ENCODE results near the gene TMPRSS2.

Gene TMPRSS2

DNA sequence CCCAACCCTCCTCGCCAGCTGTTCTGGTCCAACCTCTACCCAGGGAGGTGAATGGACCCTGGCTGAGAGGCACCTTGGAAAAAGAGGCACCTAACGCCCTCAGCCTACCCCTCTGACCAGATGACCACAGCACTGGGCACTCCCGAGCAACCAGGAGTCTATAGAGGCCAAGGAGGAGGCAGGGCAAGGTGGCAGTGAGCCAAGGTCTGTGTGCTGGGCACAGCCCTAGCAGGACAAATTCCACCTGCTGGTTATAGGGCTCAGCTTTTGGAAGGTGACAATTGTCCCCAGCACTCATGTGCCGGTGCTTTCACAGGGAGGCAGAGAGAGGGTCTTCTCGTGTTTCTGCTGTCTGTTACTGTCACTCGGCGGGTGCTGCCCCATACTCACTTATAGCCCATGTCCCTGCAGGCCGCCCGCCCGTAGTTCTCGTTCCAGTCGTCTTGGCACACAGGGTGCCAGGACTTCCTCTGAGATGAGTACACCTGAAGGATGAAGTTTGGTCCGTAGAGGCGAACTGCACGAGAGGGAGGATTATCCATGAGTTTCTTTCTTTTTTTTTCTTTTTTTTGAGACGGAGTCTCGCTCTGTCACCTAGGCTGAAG lies 27.8 kb downstream of the TMPRSS2 start:
- DNase-seq = no peak

DNA sequence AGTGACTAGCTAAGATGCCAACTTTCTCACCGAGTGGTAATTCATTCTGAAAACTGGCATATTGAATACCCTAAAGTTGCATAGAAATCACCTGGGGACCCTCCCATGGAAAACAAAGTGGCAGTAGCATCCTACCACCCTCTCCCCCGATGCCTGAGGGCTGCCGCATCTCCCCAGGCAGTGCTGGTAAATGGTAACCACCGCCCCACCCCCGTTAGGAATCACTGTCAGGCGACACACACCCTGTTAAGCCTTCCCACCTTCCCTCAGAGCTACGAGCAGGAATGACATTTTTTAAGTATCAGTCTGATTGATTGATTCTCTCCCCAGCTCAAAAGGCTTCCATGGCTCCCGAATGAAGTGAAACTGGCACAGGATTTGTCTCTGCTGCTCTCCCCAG lies 28.3 kb downstream of the TMPRSS2 start:
- DNase-seq = no peak

DNA sequence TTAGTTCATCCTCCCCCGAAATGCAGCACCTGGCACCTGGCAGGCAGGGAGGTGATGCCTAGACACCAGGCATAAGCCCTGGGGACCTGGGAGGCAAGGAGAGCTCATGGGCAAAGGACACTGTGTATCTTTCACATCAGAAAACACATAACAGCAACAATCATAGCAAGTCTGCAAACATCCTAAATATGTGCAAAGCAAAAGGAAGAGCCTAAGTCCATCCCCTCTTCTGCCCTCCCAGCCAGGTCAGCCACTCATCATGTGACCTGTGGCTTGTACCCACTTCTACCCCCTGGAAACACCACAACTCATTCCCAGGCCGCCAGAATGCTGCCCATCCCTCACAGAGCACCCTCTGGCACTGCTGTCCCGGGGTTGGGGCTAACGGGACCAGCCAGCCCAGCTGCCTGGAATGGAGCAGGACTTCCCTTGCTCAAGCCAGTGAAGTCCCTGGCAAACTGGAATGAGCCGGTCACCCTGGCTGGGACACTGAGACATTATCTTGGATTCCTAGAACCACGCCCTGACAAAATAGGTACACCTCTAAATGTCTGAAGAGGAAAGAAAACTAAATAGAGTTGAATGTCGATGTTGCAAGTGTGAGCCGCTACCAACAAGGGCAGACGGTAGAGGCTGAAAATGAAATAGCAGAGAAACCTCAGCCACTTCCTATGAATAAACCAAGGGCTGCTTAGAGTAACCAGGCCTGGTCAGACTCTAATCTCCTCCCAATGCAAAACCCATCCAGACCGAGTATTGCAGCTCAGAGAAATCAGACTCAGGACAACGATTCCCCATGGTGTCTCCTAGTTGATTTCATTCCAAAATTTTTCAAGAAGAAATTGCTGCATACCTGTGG lies 29.4 kb downstream of the TMPRSS2 start:
- DNase-seq = no peak

DNA sequence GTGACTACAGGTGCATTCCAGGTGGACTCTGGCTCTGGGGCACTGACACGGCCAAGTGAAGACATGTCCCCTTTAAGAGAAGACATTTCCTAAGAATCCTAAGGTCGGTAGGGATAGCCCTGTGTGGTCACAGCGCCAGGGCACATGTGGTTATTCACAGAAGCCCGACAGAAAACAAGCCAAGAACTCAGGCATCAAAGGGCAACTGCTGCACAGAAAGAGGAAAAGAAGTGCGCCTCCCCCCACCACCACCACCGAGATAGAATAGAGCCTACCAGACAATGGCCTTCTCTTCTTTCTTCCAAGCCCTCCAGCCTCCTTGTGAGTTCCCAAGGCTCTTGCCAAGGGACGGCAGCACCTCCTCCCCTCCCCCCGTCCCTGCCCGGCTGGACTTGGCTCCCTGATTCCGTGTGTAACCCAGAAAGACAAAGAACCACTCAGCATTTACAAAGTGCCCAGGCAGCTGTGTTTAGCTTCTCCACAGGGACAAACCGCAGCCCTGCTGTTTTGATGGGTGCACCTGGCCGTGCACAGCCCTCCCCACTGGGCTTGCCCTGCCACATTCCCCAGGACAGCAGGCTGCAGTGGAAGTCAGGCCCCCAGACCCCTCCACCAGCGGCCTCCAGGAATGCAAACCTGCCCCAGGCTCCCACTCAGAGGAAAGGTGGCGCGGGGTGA lies 30.2 kb downstream of the TMPRSS2 start:
- DNase-seq = peak; percentile 54

DNA sequence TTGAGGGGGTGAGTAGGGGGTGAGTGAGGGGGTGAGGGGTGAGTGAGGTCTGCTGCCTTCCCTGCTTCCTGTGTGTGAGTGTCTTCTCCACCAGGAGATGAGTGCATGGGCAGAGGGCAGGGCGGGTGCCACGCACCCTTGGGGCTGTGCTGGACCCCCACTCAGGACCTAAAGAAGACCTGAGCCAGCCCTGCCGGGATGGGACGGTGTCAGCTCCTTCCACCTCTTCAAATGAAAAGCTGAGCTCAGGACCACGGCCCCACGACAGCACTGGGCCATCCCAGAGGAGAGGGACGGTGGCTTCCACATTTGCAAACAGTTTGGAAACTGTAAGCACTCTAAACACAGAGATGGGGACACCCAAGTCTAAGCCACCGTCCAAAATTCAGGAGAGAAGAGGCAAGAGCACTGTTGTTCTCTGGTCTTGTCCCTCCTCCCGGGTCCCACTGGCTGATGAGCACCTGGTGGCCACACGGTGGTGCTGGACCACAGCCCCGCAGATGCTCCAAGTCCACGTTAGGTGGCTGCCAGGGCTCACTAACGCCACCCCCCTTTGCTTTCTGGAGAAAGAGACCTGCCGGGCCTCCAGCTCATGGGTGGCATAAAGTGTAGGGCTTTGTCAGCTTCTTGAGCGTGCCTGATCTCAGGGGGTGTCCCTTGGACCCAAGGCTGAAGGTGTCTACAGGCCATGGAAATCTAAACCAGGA lies 32.1 kb downstream of the TMPRSS2 start:
- DNase-seq = no peak

DNA sequence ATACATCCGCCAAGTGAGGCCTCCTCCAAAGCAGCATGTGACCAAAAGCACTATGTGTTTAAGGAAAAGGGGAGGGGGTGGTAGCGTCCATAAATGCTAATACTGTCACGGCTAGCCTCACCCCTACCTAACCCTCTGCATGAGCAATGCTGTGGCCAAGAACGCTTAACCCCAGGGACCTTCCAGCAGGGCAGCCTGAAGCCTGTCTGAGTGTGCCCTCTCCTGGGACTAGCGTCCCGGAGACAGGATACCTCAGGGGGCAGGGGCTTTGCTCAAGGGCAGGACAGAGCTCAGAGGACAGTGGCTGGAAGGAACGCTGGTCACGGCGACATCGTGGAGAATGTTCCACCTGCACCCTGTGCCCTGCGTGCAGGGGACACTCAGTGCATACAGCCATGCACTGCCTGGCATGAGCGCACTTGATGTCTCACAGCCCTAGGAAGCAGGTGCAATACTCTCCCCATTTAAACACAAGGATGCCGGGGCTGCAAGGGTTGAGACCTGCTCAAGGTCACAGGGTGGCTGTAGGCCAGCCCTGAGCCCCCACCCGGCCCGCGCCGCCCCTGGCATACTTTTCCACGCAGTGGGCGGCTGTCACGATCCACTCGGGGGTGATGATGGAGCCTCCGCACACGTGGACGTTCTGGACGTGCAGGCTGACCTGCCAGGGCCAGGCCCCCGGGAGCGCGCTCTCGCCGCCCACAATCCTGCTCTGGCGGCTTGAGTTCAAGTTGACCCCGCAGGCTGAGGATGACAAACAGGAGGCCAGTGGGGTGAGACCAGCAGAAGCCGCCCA lies 35.0 kb downstream of the TMPRSS2 start:
- DNase-seq = no peak

DNA sequence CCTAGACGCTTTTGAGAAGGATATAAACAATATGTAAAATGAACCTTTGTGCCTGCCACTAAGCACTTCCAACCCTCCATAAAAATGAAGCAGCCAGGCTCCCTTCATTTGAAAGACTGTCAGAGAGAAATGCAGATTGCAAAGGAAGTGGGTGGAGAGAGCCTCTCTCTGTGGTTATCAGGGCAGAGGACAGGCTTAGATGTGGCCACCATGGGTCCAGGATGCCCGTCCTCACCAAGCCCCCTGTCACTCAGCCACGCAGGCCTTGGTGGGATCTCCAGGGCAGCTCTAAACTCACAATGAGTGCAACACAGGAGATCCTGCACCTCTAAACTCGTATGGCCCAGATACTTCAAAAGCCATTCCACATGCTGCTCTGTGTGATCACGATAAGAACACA lies 37.9 kb downstream of the TMPRSS2 start:
- DNase-seq = no peak

DNA sequence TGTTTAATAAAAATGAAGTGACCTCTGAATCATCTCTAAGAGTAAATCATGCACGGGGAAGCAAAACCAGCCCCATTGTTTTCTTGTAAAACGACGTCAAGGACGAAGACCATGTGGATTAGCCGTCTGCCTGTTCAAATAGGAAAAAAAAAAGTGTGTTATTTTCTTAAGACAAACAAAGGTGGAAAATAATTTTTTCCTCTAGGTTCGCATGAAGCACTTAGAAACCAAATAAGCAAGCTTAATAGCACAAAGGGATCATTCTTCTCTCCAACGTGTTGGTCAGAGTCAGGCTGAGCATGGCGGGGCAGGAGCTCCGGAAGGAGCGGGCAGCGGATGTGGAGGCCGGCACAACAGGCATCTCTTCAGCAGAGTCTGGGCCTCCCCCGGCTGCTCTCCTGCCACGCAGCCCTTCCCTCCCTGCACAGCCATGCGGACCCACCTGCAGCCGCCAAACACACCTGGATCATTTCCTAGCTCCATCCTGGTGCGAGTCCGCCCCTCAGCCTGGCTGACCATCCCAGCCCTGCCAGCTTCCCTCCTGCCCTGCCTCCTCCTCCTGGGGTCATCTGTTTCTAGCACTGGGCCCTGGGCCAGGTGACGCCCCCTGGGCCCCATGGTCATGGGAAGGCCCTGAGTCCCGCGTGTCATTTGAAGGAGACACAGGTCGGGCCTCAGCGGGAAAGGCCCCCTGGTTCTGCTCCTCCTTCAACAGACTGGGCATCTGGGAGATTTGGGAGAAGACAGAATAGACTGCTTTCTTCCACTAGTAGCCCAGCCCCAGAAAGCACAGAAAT lies 41.7 kb downstream of the TMPRSS2 start:
- no peak for DNase-seq

DNA sequence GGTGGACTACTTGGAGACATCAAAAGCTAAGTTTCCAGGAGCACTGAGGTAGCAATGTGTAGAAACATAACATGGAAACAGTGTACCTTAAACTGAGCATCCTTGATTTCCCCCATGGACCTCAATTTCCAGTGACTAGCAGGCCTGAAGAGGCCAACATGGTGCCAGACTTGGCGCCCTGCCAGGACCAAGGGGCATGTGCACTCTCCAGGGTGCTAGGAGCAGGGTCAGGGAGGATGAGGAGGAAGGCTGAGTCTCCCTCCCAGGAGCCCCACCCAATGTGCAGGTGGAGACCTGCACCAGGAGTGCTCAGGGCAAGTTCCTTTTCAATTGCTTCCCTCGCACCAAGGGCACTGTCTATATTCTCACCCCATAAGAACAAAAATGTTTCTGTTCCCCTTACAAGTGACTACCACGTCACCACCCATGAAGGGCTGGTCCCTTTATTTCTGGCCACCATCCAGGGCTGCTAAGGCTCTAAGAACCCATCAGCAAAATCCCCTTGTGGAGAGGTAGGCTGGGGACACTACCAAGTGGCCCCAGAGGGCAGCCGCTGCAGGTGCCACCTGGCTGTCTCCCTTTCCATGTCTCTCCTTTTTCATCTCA lies 42.7 kb downstream of the TMPRSS2 start:
- DNase-seq = no peak

DNA sequence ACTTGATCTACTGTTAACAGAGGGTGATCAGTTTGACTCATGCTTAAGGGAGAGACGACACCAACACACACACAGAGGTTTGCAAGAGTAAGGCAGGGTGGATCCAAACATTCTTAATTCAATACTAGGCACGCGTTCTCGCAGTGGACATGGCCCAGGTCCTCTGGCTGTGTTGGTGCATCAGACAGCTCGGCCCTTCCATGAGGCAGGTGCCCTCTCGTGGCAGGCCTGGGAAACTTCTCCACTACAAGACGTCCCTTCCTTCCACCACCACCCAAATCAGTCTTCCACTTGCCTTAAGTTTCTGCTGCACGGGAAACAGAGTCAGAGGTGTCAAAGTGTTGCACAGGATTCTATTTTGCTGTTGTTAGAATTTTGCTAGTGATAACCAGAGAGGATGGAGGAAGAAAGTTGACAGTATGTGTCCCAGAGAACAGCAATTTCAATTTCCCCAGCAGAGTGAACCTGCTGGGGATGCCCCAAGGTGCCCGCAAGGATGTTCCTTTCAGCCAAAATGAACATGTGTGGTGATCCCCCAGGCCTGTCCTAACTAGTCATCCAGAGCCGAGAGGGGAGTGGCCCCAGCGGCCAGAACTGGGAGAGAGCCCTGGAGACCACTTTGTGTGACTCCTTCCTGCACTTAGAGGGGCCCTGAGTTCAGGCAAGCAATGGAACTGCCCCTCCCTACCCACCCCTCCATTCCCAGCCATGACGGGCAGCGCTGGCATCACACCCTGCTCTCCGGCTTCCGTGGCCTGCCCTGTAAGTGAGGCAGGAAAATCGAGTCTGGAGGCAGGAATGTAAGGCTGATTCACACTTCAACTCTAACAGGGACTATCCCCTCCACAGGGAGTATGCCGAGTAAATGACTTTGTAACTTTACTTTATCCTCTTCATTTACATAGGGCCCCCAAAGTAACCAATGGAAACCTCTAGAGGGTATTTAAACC lies 47.1 kb downstream of the TMPRSS2 start:
- peak; percentile 68 for DNase-seq

DNA sequence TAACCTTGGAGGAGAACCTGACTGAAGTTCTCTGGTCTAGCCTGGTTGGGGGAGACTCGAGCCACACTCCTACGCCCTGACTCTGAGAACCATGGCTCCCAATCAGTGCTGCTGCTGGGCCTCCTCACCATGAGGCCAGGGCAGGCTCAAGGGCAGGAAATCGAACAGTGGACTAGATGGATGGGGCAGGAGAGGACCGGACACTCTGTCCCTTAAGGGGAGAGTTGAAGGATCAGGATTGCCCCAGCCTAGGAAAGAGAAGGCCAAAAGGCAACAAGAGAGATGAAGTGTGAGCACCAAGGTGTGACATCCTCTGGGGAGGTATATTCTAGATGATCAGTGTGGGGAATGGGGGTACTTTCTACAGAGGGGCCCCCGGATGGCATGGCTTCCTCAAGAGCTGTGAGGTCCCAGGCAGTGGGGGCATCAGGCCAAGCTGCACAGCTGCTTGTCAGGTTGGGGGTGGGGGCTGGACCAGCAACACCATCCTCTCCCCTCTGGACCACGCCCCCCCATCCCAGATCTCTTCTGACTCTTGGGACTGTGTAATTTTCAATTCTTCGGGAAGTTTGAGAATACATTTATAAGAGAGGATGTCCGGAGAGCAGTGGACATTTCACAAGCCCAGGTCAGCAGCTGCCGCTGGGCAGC lies 47.9 kb downstream of the TMPRSS2 start:
- DNase-seq = no peak

DNA sequence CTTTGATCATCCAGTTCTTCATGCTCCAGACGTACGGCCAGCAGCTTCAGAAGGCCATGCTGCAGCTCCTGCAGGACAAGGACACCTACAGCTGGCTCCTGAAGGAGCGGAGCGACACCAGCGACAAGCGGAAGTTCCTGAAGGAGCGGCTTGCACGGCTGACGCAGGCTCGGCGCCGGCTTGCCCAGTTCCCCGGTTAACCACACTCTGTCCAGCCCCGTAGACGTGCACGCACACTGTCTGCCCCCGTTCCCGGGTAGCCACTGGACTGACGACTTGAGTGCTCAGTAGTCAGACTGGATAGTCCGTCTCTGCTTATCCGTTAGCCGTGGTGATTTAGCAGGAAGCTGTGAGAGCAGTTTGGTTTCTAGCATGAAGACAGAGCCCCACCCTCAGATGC lies 49.4 kb downstream of the TMPRSS2 start:
- no peak for DNase-seq

DNA sequence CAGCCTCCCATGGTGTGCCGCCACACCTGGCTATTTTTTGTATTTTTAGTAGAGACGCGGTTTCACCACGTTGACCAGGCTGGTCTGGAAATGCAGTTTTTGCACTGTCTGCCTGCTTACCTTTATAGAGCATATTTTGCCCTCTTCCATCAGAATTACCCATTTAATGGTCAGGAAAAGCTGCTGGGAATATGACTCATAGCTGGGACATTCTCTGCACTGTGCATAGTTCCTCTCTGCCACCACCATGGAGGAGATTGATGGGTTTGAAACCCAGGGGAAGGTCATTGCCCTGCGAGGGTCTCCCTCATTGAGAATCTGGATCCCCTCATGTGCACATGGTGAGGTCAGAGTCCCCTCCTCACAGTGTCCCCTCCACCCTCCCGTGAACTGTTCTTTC lies 49.8 kb downstream of the TMPRSS2 start:
- no peak for DNase-seq

DNA sequence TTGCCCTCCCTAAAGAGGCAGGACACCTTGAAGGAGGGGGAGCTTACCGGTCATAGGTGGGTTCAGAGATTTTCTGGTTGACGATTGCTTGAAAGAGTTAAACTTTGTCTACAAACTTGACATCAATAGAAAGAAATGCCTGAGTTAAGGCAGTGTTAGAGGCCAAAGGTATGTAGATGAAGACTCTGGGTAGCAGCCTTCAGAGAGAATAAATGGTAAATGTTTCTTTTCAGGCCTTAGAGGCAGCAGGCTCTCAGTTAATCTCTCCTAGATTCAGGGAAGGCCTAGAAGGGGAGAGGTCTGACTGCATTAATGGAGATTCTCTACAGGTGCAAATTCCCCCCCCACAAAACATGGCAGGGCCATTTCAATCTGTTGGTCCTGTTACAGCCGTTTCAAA lies 54.2 kb downstream of the TMPRSS2 start:
- no peak for DNase-seq

DNA sequence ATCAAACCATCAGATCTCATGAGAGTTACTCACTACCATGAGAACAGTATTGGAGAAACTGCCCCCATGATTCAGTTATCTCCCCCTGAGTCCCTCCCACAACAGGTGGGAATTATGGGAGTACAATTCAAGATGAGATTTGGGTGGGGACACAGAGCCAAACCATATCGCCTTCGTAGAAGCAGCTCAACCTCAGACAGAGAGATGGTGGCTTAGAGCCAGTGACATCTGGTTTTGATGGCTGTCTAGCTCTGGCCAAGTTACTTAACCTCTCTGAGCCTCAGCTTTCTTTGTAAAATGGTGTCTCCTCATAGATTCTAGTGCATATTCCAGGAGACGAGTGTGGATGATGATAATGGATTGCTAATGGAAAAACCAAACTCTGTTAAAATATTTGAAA lies 54.8 kb downstream of the TMPRSS2 start:
- no peak for DNase-seq

DNA sequence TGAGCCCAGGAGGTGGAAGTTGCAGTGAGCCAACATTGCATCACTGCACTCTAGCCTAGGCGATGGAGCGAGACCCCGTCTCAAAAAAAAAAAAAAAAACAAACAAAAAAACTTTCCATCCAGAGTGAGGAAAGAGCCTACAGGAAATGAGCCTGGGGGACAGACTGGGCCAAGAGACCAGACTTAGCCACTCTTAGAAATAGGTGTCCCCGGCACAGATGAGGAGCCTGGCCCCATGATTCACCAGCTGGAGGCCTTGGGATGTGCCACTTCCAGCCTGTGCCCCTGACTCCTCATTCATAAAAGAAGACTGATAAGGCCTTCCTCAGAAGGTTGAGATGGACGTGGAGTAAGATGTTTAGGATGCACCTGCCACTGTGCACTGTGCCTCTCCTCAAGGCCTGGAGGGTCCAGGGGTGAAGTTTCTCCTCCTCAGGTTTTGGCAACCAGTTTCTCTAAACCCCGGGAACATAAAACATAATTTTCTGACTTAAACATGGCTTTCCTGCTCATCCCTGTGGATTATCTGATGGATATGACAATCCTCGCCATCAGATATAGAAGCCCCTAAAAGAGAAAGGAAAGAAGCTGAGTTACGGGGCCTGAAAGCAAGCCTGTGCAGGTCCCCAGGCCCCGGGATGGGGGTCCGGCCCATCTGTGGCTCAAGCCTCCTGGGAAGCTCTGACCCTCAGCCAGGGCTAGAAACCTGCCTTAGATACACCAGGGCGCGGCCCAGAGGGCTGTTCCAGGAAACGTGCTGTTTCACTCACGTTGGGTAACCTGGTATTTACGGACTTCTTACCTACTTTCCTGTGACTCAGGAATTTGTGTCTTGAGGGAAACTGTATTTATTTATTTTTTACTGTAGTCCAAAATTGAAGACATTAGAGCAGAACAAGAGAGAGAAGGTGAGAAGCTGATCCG lies 55.9 kb downstream of the TMPRSS2 start:
- DNase-seq = no peak

DNA sequence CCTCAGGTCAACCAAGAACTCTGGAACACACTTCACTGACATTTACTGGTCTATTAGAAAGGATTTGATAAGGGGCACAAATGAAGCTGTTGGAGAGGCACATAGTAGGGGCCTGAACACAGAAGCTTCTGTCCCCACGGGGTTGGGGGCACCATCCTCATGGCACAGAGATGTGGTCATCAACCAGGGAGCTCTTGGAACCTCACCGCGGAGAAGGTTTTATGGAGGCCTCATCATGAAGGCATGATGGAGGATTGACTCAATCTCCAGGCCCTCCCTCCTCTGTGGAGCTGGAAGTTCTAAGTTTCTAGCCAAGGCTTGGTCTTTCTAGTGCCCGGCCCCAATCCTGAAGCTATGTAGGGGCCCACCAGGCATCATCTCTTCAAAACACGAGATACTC lies 58.3 kb downstream of the TMPRSS2 start:
- DNase-seq = no peak

DNA sequence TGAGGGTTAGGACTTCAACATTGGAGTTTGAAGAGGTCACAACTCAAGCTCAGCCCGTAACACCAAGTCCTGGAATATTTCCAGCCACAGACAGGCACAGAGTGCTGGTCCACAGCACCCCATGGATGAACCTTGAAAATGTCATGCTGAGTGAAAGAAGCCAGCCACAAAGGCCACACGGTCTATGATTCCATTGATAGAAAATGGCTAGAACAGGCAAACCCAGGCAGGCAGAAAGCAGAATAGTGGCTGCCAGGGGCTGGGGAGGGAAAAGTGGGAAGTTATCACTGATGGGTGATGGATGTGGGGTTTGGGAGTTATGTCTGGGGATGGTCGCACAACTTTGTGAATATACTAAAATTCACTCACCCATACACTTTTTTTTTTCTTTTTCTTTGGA lies 60.6 kb downstream of the TMPRSS2 start:
- DNase-seq = no peak
